Ascending aorta (tissue), 2 donors: Measurements from ENCODE around the gene CGREF1. TPM values are rescaled to one million over a fixed set of nuclear protein-coding genes. Genes with fewer than 3 reads are reported as not detected.
A peak's percentile ranks its signal among the peaks of the same experiment; 100 is the strongest.

Source experiments
- DNase-seq, 2 donors: peaks; one replicate each; pipeline ENCODE4 v3.0.0-alpha.2; 2019; ENCODE audit warnings: low spot score in 2 of 2
- H3K27ac ChIP-seq, 2 donors: fragments of 200-600 bp; sonication (generic); one replicate each; pipeline ENCODE4 v1.5.1; 2016 to 2017; ENCODE audit warnings: mild to moderate bottlenecking in 1 of 2
- H3K27me3 ChIP-seq: fragments of 200-600 bp; sonication (generic); one replicate; pipeline ENCODE4 v1.5.1; 2017
- H3K36me3 ChIP-seq, 2 donors: fragments of 200-600 bp; sonication (generic); one replicate each; pipeline ENCODE4 v1.5.1; 2016
- H3K4me1 ChIP-seq, 2 donors: fragments of 200-600 bp; sonication (generic); one replicate each; pipeline ENCODE4 v1.5.1; 2016 to 2017; ENCODE audit warnings: mild to moderate bottlenecking in 1 of 2
- H3K4me3 ChIP-seq, 2 donors: fragments of 200-600 bp; sonication (generic); one replicate each; pipeline ENCODE4 v1.5.1; 2016 to 2017; ENCODE audit warnings: mild to moderate bottlenecking in 1 of 2
- H3K9me3 ChIP-seq, 2 donors: fragments of 200-600 bp; sonication (generic); one replicate each; pipeline ENCODE4 v1.5.1; 2016
- intact Hi-C: fragments of 100-400 bp; cut with DNase I; formaldehyde crosslinking; loops from one replicate; pipeline ENCODE4 v1.15.1; 2023
- total RNA-seq: library from RNA; depleted of rRNA; stranded (reverse); fragments of >200 nt; gene quantifications from one replicate; pipeline ENCODE4 v1.1.0, GENCODE V29; 2016
- TF ChIP-seq, protein P1 (sequence below), 3 experiments: fragments of 200-600 bp in 2 of 3; fragments of 450-650 bp in 1 of 3; sonication (generic) in 2 of 3; IDR thresholded peaks; one replicate each; pipeline ENCODE4 v1.5.1; 2016 to 2019; ENCODE audit warnings: antibody characterized with exemption in 3 of 3, mild to moderate bottlenecking in 1 of 3, moderate library complexity in 1 of 3

The CGREF1 gene, protein sequence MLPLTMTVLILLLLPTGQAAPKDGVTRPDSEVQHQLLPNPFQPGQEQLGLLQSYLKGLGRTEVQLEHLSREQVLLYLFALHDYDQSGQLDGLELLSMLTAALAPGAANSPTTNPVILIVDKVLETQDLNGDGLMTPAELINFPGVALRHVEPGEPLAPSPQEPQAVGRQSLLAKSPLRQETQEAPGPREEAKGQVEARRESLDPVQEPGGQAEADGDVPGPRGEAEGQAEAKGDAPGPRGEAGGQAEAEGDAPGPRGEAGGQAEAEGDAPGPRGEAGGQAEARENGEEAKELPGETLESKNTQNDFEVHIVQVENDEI
- 3.5 TPM for total RNA-seq

DNA sequence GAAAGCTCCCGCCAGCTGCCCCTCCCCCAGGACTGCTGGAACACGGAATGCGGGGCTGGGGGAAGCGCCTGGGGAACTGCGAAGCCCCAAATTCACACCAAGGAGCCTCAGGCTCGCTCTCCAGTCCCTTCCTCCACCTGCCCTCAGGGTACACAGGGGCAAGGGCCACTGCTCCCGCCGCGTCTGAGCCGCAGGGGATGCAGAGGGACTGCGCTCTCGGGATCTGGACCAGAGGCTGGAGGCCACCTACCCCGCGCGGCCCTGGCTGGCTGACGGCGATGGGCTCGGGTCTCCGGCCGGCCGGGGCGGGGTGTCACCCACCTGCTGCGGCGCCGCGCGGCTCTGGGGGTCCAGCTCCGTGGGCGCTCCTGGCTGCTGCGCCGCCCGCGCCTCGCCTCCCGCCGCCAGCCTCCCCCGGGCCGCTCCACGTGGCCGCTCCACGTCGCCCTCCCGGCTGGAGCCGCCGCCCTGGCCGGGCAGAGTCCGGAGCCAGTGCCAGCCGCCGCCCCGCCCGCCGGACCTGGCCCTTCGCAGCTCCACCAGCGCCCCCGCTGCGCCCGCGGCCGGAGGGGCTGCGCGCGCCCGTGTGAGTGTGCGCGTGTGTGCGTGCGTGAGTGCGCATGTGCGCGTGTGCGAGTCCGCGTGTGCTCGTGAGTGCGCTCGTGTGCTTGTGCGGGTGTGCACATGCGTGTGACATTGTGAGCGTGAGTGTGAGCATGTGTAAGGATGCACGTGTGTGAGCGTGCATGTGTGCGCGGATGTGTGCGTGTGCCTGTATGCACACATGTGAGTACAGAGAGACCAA, at the start of gene CGREF1:
Gene CGREF1, minus strand, starts transcription at position 604 of the 805 bp plus-strand sequence. CDS start 14,762 bp downstream, outside the sequence.
- TF ChIP-seq, protein P1, sequence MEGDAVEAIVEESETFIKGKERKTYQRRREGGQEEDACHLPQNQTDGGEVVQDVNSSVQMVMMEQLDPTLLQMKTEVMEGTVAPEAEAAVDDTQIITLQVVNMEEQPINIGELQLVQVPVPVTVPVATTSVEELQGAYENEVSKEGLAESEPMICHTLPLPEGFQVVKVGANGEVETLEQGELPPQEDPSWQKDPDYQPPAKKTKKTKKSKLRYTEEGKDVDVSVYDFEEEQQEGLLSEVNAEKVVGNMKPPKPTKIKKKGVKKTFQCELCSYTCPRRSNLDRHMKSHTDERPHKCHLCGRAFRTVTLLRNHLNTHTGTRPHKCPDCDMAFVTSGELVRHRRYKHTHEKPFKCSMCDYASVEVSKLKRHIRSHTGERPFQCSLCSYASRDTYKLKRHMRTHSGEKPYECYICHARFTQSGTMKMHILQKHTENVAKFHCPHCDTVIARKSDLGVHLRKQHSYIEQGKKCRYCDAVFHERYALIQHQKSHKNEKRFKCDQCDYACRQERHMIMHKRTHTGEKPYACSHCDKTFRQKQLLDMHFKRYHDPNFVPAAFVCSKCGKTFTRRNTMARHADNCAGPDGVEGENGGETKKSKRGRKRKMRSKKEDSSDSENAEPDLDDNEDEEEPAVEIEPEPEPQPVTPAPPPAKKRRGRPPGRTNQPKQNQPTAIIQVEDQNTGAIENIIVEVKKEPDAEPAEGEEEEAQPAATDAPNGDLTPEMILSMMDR (IDR thresholded peaks at IDR 0.05): no peak
- intact Hi-C loops: no loop called here
- peak within 1 kb of the TSS; percentile 62 to 63 for H3K4me3 ChIP-seq
- H3K36me3 ChIP-seq: no peaks in the 10 kb centered on the region
- DNase-seq: no peak
- H3K9me3 ChIP-seq: no peaks in the 10 kb centered on the region
- H3K4me1 ChIP-seq: peaks cover 3 to 6% of the 10 kb centered on the region in 2 donors
- no peak within 1 kb of the TSS for H3K27ac ChIP-seq
- H3K27me3 ChIP-seq: no peaks in the 10 kb centered on the region

DNA sequence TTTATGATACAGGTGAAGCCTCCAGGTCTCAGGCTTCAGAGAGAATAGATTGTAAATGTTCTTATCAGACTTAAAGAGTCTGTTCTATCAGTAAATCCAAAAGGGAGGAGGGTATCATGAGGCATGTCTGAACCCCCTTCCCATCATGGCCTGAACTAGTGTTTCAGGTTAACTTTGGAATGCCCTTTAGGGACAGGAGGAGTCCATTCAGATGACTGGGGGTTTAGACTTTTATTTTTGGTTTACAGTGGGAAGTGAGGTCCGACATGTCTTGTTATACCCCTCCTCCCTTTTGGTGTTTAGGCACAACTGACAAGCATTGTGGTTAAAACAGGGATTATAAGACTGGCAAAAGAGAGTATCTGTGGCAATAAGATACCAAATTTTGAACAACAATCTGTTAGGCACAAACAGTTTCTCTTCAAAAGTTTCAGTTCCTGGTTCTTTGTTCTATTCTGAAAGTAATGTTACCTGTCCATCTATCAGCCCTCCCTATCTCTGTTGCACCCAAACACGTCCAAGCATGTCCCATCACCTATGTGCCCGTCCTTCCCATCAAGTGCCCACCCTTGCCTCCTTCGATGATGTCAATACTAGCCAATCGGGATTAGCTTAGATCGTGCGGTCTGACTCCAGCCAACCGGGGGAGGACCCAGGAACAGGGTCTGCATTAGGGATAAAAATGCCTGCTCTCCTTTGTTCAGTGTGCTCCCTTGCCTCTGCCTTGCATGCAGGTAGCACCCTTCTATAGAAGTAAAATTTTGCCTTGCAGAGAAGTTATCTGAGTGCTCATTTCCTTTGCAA, 46.2 kb upstream of the CGREF1 start:
- no peak for DNase-seq
- Histone ChIP-seq H3K9me3 (no peaks in the 10 kb centered on the region), H3K4me1 (peaks cover 0 to 2% of the 10 kb centered on the region in 2 donors), H3K36me3 (no peaks in the 10 kb centered on the region), H3K4me3 (no peak overlapping the region), H3K27ac (no peak overlapping the region), H3K27me3 (no peaks in the 10 kb centered on the region)
- intact Hi-C loops: loop anchor here (5.0 kb wide), 1 partner anchor 53 kb away; no protein-coding TSS in a partner anchor
- TF ChIP-seq, protein P1 (IDR thresholded peaks at IDR 0.05): no peak

DNA sequence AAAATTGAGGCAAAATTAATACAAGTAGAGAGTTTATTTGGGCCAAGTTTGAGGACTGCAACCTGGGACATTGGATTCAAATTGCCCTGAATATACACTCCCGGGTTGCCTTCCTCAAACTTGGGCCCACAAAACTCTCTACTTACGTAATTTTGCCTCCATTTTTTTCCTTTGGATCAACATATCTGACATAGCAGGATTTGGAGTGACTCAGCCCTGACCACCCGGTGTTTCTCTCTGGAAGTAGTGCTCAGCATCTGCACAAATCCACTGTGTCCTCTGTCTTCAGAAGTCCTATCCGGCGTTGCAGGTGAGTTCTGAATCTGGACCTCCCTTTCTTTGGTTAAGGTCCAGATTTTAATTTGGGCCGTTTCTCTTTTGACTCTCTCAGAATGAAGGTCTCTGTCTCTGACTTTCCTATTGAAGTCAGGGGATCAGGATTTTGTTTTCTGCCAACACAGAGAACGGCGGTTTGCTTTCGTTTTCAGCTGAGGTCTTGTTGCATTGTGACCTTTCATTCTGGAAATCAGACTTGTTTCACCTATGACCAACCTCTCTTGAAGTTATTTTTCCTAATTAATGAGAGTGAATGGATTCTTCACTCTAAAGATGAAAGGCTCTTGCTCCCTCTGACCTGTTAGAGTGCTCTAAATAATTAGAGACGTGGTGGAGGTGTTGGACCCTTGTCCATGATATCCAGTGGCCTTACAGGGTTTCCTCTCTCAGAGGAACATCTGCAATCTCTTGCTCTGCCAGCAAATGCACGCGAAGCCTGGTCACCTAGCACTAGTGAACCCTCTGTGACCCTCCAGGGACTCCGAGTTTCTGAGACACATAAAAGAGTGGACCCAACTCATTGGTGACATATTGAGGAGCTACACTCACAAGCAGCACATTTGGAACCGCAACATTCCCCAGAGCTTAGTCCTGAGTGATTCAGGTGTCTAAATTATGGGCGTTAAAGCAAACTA, 43.5 kb upstream of the CGREF1 start:
- Histone ChIP-seq H3K36me3 (no peaks in the 10 kb centered on the region), H3K9me3 (no peaks in the 10 kb centered on the region), H3K4me3 (no peak overlapping the region), H3K27me3 (no peaks in the 10 kb centered on the region), H3K4me1 (no peaks in the 10 kb centered on the region), H3K27ac (no peak overlapping the region)
- TF ChIP-seq, protein P1 (IDR thresholded peaks at IDR 0.05): no peak
- no peak for DNase-seq
- intact Hi-C loops: loop anchor here (5.0 kb wide), 1 partner anchor 50 kb away; no protein-coding TSS in a partner anchor

DNA sequence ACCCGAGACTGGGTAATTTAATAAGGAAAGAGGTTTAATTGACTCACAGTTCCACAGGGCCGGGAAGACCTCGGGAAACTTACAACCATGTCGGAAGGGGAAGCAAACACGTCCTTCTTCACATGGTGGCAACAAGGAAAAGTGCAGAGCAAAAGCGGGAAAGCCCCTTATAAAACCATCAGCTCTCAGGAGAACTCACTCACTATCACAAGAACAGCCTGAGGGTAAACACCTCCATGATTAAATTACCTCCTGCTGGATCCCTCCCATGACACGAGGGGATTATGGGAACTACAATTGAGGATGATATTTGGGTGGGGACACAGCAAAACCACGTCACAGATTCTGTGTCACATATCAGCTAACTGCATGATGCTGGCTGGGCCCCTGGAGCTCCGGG, 41.3 kb upstream of the CGREF1 start:
- DNase-seq: no peak
- H3K36me3 ChIP-seq: no peaks in the 10 kb centered on the region
- no peak overlapping the region for H3K4me3 ChIP-seq
- no peaks in the 10 kb centered on the region for H3K27me3 ChIP-seq
- H3K9me3 ChIP-seq: no peaks in the 10 kb centered on the region
- intact Hi-C loops: loop anchor here (5.0 kb wide), 1 partner anchor 48 kb away; no protein-coding TSS in a partner anchor
- no peaks in the 10 kb centered on the region for H3K4me1 ChIP-seq
- TF ChIP-seq, protein P1 (IDR thresholded peaks at IDR 0.05): no peak
- no peak overlapping the region for H3K27ac ChIP-seq
